Esophagus muscularis mucosa (tissue), 4 donors: Measurements from ENCODE around the gene RIN3. TPM values are rescaled to one million over a fixed set of nuclear protein-coding genes. Genes with fewer than 3 reads are reported as not detected.

Source experiments
- DNase-seq: peaks from one replicate; pipeline ENCODE4 v3.0.0-alpha.2; 2017; ENCODE audit errors: extremely low spot score
- H3K27ac ChIP-seq, 4 donors: fragments of 200-600 bp; sonication (generic); replicated peaks in 1 of 4; 1 replicate in 3 of 4; 2 replicates in 1 of 4; pipeline ENCODE4 v1.5.1; 2016 to 2019; ENCODE audit warnings: mild to moderate bottlenecking in 1 of 4
- H3K27me3 ChIP-seq, 4 donors: fragments of 200-600 bp; sonication (generic); one replicate each; pipeline versions ENCODE4 v1.5.1 to v1.6.0; 2016 to 2019
- H3K36me3 ChIP-seq, 4 donors: fragments of 200-600 bp; sonication (generic); one replicate each; pipeline ENCODE4 v1.5.1; 2016 to 2019
- H3K4me1 ChIP-seq, 4 donors: fragments of 200-600 bp; sonication (generic); one replicate each; pipeline ENCODE4 v1.5.1; 2016 to 2019
- H3K4me3 ChIP-seq, 4 donors: fragments of 200-600 bp; sonication (generic); 1 replicate in 2 of 4; 2 replicates in 2 of 4; pipeline ENCODE4 v1.5.1; 2016 to 2019; ENCODE audit warnings: mild to moderate bottlenecking in 4 of 4, moderate library complexity in 1 of 4
- H3K9me3 ChIP-seq, 4 donors: fragments of 200-600 bp; sonication (generic); 1 replicate in 3 of 4; 2 replicates in 1 of 4; pipeline ENCODE4 v1.5.1; 2016 to 2019
- CTCF ChIP-seq, 3 experiments: fragments of 200-600 bp in 2 of 3; fragments of 450-650 bp in 1 of 3; sonication (generic) in 2 of 3; IDR thresholded peaks; one replicate each; pipeline ENCODE4 v1.5.1; 2017 to 2019; ENCODE audit warnings: antibody characterized with exemption in 3 of 3, mild to moderate bottlenecking in 2 of 3, moderate library complexity in 1 of 3
- EP300 ChIP-seq: sonication (generic); formaldehyde crosslinking; IDR thresholded peaks from one replicate; pipeline ENCODE4 v1.6.1; 2017; ENCODE audit warnings: antibody characterized with exemption
- POLR2A ChIP-seq: fragments of 450-650 bp; IDR thresholded peaks from one replicate; pipeline ENCODE4 v1.6.1; 2017; ENCODE audit warnings: antibody characterized with exemption, moderate library complexity, mild to moderate bottlenecking, low read depth
- POLR2AphosphoS5 ChIP-seq, 2 donors: sonication (generic); formaldehyde crosslinking; IDR thresholded peaks; one replicate each; pipeline ENCODE4 v1.6.1; 2017; ENCODE audit warnings: antibody characterized with exemption in 2 of 2
- WGBS: methylation state at CpG from one replicate; pipeline ENCODE4 v1.1.5; 2018; 5-methylcytosine and 5-hydroxymethylcytosine counted together
- intact Hi-C: fragments of 100-400 bp; cut with DNase I; formaldehyde crosslinking; loops from one replicate; pipeline ENCODE4 v1.15.1; 2023
- total RNA-seq, 4 donors: library from RNA; depleted of rRNA; stranded (reverse); fragments of >200 nt; gene quantifications; one replicate each; pipeline versions ENCODE4 v1.1.0 to v1.2.1, GENCODE V29; 2016

Gene RIN3
- total RNA-seq, 4 donors from 2014 or later: 10.6 to 20.0 (median 13.1) TPM

GRCh38 chr14:92619671-92620456, 106.3 kb downstream of the RIN3 start:
- Histone ChIP-seq H3K4me1 (no peaks in the 10 kb centered on the region), H3K9me3 (peaks cover 0 to 13% (median 6%) of the 10 kb centered on the region in 4 donors), H3K27me3 (no peaks in the 10 kb centered on the region), H3K36me3 (peaks cover 0 to 17% (median 2%) of the 10 kb centered on the region in 4 donors), H3K4me3 (no peak overlapping the region), H3K27ac (no peak overlapping the region)
- intact Hi-C loops: no loop called here
- TF ChIP-seq EP300 (no peak), POLR2AphosphoS5 (IDR thresholded peaks at IDR 0.05) (no peak), CTCF (IDR thresholded peaks at IDR 0.05) (no peak), POLR2A (no peak)
- WGBS: 75% methylated on average over 11 of the region's 11 CpGs
- no peak for DNase-seq

- Histone ChIP-seq H3K4me3 (no peak overlapping the region), H3K27ac (no peak overlapping the region), H3K4me1 (no peaks in the 10 kb centered on the region), H3K27me3 (no peaks in the 10 kb centered on the region), H3K36me3 (peaks cover 0 to 17% (median 0%) of the 10 kb centered on the region in 4 donors), H3K9me3 (peaks cover 0 to 26% (median 8%) of the 10 kb centered on the region in 4 donors)
- DNase-seq: no peak
- TF ChIP-seq POLR2AphosphoS5 (IDR thresholded peaks at IDR 0.05) (no peak), POLR2A (no peak), EP300 (no peak), CTCF (IDR thresholded peaks at IDR 0.05) (no peak)
- 99% methylated on average over 4 of the region's 4 CpGs for WGBS
- intact Hi-C loops: no loop called here
These were observed 108.7 kb downstream of the RIN3 start for GRCh38 chr14:92622311-92622710.

- intact Hi-C loops: no loop called here
- no peak overlapping the region for H3K27ac ChIP-seq
- H3K9me3 ChIP-seq: peaks cover 0 to 33% (median 19%) of the 10 kb centered on the region in 4 donors
- 84% methylated on average over 10 of the region's 10 CpGs for WGBS
- no peak for DNase-seq
- H3K4me1 ChIP-seq: no peaks in the 10 kb centered on the region
- peaks cover 0 to 20% (median 0%) of the 10 kb centered on the region in 4 donors for H3K36me3 ChIP-seq
- H3K4me3 ChIP-seq: no peak overlapping the region
- H3K27me3 ChIP-seq: no peaks in the 10 kb centered on the region
- TF ChIP-seq EP300 (no peak), POLR2AphosphoS5 (IDR thresholded peaks at IDR 0.05) (no peak), CTCF (IDR thresholded peaks at IDR 0.05) (no peak), POLR2A (no peak)
These were observed 111.2 kb downstream of the RIN3 start for GRCh38 chr14:92624764-92625163.

GRCh38 chr14:92625213-92625612, 111.6 kb downstream of the RIN3 start:
- intact Hi-C loops: no loop called here
- no peak overlapping the region for H3K27ac ChIP-seq
- TF ChIP-seq POLR2A: no peak
- no peak for TF ChIP-seq EP300
- no peak for TF ChIP-seq CTCF (IDR thresholded peaks at IDR 0.05)
- TF ChIP-seq POLR2AphosphoS5 (IDR thresholded peaks at IDR 0.05): no peak
- H3K4me1 ChIP-seq: no peaks in the 10 kb centered on the region
- DNase-seq: no peak
- peaks cover 0 to 20% (median 0%) of the 10 kb centered on the region in 4 donors for H3K36me3 ChIP-seq
- H3K9me3 ChIP-seq: peaks cover 0 to 33% (median 19%) of the 10 kb centered on the region in 4 donors
- no peak overlapping the region for H3K4me3 ChIP-seq
- WGBS: 73% methylated on average over 5 of the region's 5 CpGs
- no peaks in the 10 kb centered on the region for H3K27me3 ChIP-seq
